ENCODE measurements around the gene CMC2. TPM values are rescaled to one million over a fixed set of nuclear protein-coding genes. Genes with fewer than 3 reads are reported as not detected.

The CMC2 gene
- total RNA-seq, 1 donor, result 30.7 TPM

DNA sequence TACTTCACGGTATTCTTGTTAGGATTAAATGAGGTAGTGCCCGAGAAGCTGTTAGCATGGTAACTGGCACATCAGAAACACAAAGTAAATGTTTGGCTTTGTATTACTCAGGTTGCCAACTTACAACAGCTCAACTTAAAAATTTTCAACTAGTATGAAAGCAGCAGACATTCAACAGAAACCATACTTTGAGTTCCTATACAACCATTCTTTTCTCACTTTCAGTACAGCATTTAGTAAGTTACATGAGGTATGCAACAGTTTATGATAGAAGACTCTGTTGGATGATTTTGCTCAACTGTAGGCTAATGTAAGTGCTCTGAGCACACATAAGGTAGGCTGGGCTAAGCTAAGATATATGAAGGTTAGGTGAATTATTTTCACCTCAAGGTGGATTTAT is 8.0 kb upstream of the CMC2 start:
- no peak for DNase-seq (ENCODE audit: low read depth)
- no peak overlapping the region for H3K4me3 ChIP-seq (ENCODE audit: low read depth, low read length)
- TF ChIP-seq, protein P1, sequence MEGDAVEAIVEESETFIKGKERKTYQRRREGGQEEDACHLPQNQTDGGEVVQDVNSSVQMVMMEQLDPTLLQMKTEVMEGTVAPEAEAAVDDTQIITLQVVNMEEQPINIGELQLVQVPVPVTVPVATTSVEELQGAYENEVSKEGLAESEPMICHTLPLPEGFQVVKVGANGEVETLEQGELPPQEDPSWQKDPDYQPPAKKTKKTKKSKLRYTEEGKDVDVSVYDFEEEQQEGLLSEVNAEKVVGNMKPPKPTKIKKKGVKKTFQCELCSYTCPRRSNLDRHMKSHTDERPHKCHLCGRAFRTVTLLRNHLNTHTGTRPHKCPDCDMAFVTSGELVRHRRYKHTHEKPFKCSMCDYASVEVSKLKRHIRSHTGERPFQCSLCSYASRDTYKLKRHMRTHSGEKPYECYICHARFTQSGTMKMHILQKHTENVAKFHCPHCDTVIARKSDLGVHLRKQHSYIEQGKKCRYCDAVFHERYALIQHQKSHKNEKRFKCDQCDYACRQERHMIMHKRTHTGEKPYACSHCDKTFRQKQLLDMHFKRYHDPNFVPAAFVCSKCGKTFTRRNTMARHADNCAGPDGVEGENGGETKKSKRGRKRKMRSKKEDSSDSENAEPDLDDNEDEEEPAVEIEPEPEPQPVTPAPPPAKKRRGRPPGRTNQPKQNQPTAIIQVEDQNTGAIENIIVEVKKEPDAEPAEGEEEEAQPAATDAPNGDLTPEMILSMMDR (IDR thresholded peaks at IDR 0.05; ENCODE audit: insufficient read depth, low read depth, low read length), result no peak

DNA sequence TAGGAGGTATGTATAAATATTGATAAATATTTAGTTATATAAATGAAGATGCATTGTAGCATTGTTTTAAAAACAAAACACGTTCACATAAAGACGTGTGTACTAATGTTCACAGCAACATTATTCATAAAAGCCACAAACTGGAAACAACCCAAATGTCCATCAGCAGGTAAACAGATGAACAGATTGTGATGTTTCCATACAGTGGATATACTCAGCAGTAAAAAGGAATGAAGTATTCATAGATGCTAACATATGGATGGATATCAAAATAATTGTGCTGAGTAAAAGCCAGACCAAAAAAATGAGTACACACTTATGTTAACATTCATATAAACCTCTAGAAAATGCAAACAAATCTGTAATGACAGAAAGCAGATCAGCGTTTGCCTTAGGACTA is 6.3 kb upstream of the CMC2 start:
- DNase-seq (ENCODE audit: low read depth), result no peak
- TF ChIP-seq, protein P1 (IDR thresholded peaks at IDR 0.05; ENCODE audit: insufficient read depth, low read depth, low read length), result no peak
- no peak overlapping the region for H3K4me3 ChIP-seq (ENCODE audit: low read depth, low read length)

DNA sequence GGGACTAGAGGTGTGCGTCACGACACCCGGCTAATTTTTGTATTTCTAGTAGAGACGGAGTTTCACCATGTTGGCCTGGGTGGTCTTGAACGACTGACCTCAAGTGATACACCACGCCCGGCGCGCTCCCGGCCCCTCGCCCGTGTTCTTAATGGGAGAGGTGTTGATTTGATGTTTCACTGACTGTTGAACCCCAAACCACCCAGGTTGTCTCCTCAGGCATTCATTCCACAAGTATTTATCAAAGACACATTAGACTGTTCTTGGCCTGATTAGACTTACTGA is 1.8 kb upstream of the CMC2 start:
- H3K4me3 ChIP-seq (ENCODE audit: low read depth, low read length), result peak overlapping the region; percentile 96
- TF ChIP-seq, protein P1 (IDR thresholded peaks at IDR 0.05; ENCODE audit: insufficient read depth, low read depth, low read length), result no peak
- DNase-seq (ENCODE audit: low read depth), result no peak

DNA sequence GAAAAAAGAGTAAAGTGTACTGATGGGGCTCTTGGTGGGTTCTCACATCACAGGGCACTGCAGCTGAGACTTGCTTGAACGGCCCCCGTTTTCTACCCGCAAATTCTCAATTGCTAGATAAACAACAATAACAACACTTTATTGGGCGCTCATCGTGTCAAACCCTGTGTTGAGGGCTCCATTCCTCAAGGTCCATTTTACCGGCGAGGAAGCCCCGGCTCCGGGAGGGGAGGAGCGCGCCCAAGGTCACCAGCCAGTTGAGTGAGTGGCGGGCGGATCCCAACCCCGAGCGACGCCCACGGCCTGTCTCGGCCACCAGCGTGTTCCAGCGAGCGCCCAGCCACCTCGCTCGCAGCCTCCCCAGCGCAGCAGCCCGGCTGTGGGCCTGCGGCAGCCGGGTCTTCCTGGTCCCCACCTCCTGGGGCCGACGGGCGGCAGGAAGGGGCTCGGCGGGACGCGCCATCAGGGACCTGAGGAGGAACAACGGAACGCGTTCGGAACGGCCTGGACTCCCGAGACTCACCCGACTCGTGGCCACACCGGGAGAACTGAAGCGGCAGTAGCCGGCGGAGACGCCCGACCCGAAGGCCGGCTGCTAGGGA is 373 bp downstream of the CMC2 start:
- peak; percentile 51 for DNase-seq (ENCODE audit: low read depth)
- TF ChIP-seq, protein P1 (IDR thresholded peaks at IDR 0.05; ENCODE audit: insufficient read depth, low read depth, low read length), result no peak
- peak overlapping the region; percentile 96 for H3K4me3 ChIP-seq (ENCODE audit: low read depth, low read length)

DNA sequence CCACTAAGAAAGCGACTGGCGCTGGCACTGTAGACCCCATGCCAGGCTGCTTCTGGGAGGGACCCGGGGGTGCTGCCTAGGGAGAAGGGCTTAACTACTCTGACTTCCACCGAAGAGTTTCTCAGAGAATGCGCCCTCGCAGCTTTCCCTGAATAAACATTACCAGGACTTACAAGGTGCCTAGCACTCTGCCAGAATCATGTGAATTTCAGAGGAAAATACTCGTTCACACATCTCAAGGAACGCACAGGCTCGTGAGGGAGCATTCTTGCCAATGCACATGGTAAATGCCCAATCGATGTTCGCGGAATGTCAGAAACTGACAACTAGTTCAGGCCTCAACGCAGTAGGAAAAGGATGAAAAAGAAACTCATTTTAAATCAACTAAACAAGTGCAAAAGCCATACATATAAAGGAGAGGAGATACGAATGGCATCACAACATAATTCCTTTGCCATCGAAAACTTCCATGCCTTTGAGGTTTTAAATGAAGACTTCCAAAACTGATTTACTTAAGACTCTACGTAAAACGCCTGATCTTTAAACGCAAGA is 999 bp downstream of the CMC2 start:
- no peak for DNase-seq (ENCODE audit: low read depth)
- peak overlapping the region; percentile 96 for H3K4me3 ChIP-seq (ENCODE audit: low read depth, low read length)
- TF ChIP-seq, protein P1 (IDR thresholded peaks at IDR 0.05; ENCODE audit: insufficient read depth, low read depth, low read length), result no peak

DNA sequence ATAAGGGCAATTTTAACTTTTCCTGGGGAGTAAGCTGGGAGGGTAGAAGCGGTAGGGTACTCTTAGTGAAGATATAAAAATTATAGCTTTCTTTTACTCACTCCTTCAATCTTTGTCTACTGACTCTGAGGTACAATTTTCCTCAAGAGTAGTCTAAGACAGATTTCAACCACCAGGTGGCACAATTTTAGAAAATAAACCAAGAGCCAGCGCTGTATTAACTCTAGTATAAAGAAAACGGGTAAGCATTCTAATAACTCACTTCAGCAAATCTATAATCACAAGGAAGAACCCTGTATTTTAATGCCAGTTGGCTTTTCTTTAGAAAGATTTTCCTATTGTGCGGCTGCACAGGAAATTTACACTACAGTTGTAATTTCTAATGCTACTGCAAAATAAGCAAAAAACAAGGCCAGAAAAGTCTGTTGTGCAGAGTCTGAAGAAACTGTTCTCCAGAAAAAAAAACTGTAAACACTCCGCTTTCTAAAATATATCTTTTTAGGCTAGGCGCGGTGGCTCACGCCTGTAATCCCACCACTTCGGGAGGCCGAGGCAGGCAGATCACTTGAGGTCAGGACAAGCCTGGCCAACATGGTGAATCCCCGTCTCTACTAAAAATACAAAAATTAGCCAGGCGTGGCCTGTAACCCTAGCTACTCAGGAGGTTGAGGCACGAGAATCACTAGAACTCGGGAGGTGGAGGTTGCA is 1.9 kb downstream of the CMC2 start:
- peak overlapping the region; percentile 96 for H3K4me3 ChIP-seq (ENCODE audit: low read depth, low read length)
- TF ChIP-seq, protein P1 (IDR thresholded peaks at IDR 0.05; ENCODE audit: insufficient read depth, low read depth, low read length), result peak; percentile 60
- DNase-seq (ENCODE audit: low read depth), result peak; percentile 78
